IMR-90 (cell line): ENCODE measurements around the gene AGXT. TPM values are rescaled to one million over a fixed set of nuclear protein-coding genes. Genes with fewer than 3 reads are reported as not detected.

Experiments used
- ATAC-seq: fragments of 200-7000 bp; cut with Tn5 transposase; 2 replicates; pipeline ENCODE4 v1.9.1; 2020; ENCODE audit warnings: low read depth, mild to moderate bottlenecking, moderate library complexity
- BruUV-seq: library from RNA; stranded (reverse); fragments of 400-500 nt; replicated peaks from 2 replicates; lab custom pipeline; 2021; lab: Mats Ljungman, UMichigan
- CTCF ChIA-PET: fragments of 300-600 bp; formaldehyde crosslinking; extraction: SDS; loops from one replicate; lab custom pipeline; 2021; ENCODE audit warnings: antibody characterized with exemption; lab: Yijun Ruan, JAX
- POLR2A ChIA-PET: fragments of 300-600 bp; sonication (Branson Sonifier 250); formaldehyde crosslinking; loops from one replicate; lab custom pipeline; 2022; ENCODE audit warnings: antibody characterized with exemption; ENCODE audit not compliant: unreplicated experiment; lab: Charles Lee
- DNase-seq: peaks from one replicate; pipeline ENCODE4 v3.0.0; 2013
- H2AFZ ChIP-seq: replicated peaks from 2 replicates; pipeline ENCODE3; 2013; ENCODE audit warnings: low read length, mild to moderate bottlenecking; ENCODE audit not compliant: poor library complexity
- H2AK5ac ChIP-seq: 2 replicates; pipeline ENCODE4 v1.6.1; 2013; ENCODE audit warnings: low read depth, low read length, inconsistent platforms
- H2AK9ac ChIP-seq: replicated peaks from 2 replicates; pipeline ENCODE3; 2013; ENCODE audit warnings: mild to moderate bottlenecking, low read depth, low read length, moderate library complexity; ENCODE audit not compliant: poor library complexity
- H2BK120ac ChIP-seq: 2 replicates; pipeline ENCODE4 v1.6.1; 2013; ENCODE audit warnings: low read depth, low read length, inconsistent platforms
- H2BK15ac ChIP-seq: 3 replicates; pipeline ENCODE4 v1.6.1; 2013; ENCODE audit warnings: low read depth, low read length, inconsistent platforms
- H2BK20ac ChIP-seq: 2 replicates; pipeline ENCODE4 v1.6.1; 2013; ENCODE audit warnings: low read depth, mild to moderate bottlenecking, inconsistent platforms, low read length, moderate library complexity
- H2BK5ac ChIP-seq: 2 replicates; pipeline ENCODE4 v1.6.1; 2013; ENCODE audit warnings: mild to moderate bottlenecking, low read depth, low read length, inconsistent platforms; ENCODE audit not compliant: poor library complexity, severe bottlenecking
- H3K14ac ChIP-seq: replicated peaks from 2 replicates; pipeline ENCODE4 v1.6.1; 2013; ENCODE audit warnings: low read depth, low read length, inconsistent platforms
- H3K18ac ChIP-seq: 2 replicates; pipeline ENCODE4 v1.6.1; 2013; ENCODE audit warnings: low read depth, low read length, control low read depth
- H3K23ac ChIP-seq: 2 replicates; pipeline ENCODE4 v1.6.1; 2013; ENCODE audit warnings: low read depth, low read length, inconsistent platforms
- H3K27ac ChIP-seq: 2 replicates; pipeline ENCODE4 v1.5.1; 2013; ENCODE audit warnings: mild to moderate bottlenecking, control low read depth, low read length; ENCODE audit not compliant: insufficient read depth
- H3K27me3 ChIP-seq: 2 replicates; pipeline ENCODE4 v1.6.1; 2013; ENCODE audit warnings: low read length; ENCODE audit not compliant: control insufficient read depth, insufficient read depth
- H3K36me3 ChIP-seq: 2 replicates; pipeline ENCODE4 v1.6.1; 2013; ENCODE audit warnings: low read length, mixed read lengths; ENCODE audit not compliant: control insufficient read depth, insufficient read depth
- H3K4ac ChIP-seq: 2 replicates; pipeline ENCODE4 v1.6.1; 2013; ENCODE audit warnings: low read depth, low read length, inconsistent platforms
- H3K4me1 ChIP-seq: 2 replicates; pipeline ENCODE4 v1.6.1; 2013; ENCODE audit warnings: low read length, mixed read lengths; ENCODE audit not compliant: control insufficient read depth, insufficient read depth
- H3K4me2 ChIP-seq: 2 replicates; pipeline ENCODE4 v1.6.1; 2013; ENCODE audit warnings: low read depth, mild to moderate bottlenecking, control low read depth, low read length, moderate library complexity
- H3K4me3 ChIP-seq: 2 replicates; pipeline ENCODE4 v1.5.1; 2013; ENCODE audit warnings: low read depth, mild to moderate bottlenecking, control low read depth, low read length, moderate library complexity; ENCODE audit not compliant: insufficient read depth
- H3K56ac ChIP-seq: 2 replicates; pipeline ENCODE4 v1.6.1; 2013; ENCODE audit warnings: low read length, inconsistent platforms; ENCODE audit not compliant: insufficient read depth; ENCODE audit errors: extremely low read depth
- H3K79me1 ChIP-seq, 2 experiments: 2 replicates each; pipeline ENCODE4 v1.6.1; 2013; ENCODE audit warnings: low read length in 2 of 2, inconsistent platforms in 1 of 2, low read depth in 1 of 2
- H3K9ac ChIP-seq: 2 replicates; pipeline ENCODE4 v1.6.1; 2013; ENCODE audit warnings: low read depth, low read length, control low read depth
- H3K9me1 ChIP-seq: 2 replicates; pipeline ENCODE4 v1.6.1; 2013; ENCODE audit warnings: low read length, inconsistent platforms; ENCODE audit not compliant: insufficient read depth
- H3K9me3 ChIP-seq: 2 replicates; pipeline ENCODE4 v1.6.1; 2013; ENCODE audit warnings: low read length; ENCODE audit not compliant: control insufficient read depth, insufficient read depth
- H4K20me1 ChIP-seq: 2 replicates; pipeline ENCODE4 v1.6.1; 2013; ENCODE audit warnings: low read length, inconsistent platforms; ENCODE audit not compliant: insufficient read depth
- H4K5ac ChIP-seq: 2 replicates; pipeline ENCODE4 v1.6.1; 2013; ENCODE audit warnings: mild to moderate bottlenecking, low read depth, low read length, control low read depth
- H4K8ac ChIP-seq, 2 experiments: 2 replicates each; pipeline ENCODE4 v1.6.1; 2013; ENCODE audit warnings: low read depth in 2 of 2, low read length in 2 of 2, control low read depth in 1 of 2, inconsistent platforms in 1 of 2
- H4K91ac ChIP-seq: 2 replicates; pipeline ENCODE4 v1.6.1; 2013; ENCODE audit warnings: low read depth, low read length, inconsistent platforms; ENCODE audit not compliant: insufficient read depth
- BHLHE40 ChIP-seq: fragments of 150-350 bp; IDR thresholded peaks from 2 replicates; pipeline ENCODE4 v1.6.1; 2016; ENCODE audit warnings: mild to moderate bottlenecking, low read depth, low read length
- CHD1 ChIP-seq: IDR thresholded peaks from 2 replicates; pipeline ENCODE4 v1.6.1; 2012; ENCODE audit warnings: low read depth, low read length, improper control_type of control experiment
- ELK1 ChIP-seq: fragments of 150-350 bp; IDR thresholded peaks from 2 replicates; pipeline ENCODE4 v1.6.1; 2016; ENCODE audit warnings: low read depth, mild to moderate bottlenecking, low read length, moderate library complexity, borderline replicate concordance
- FOS ChIP-seq: fragments of 150-350 bp; IDR thresholded peaks from 2 replicates; pipeline ENCODE4 v1.6.1; 2016; ENCODE audit warnings: low read depth, low read length
- MAZ ChIP-seq: IDR thresholded peaks from 2 replicates; pipeline ENCODE4 v1.6.1; 2012; ENCODE audit warnings: low read depth, mild to moderate bottlenecking, low read length, improper control_type of control experiment, moderate library complexity, borderline replicate concordance
- MXI1 ChIP-seq: IDR thresholded peaks from 2 replicates; pipeline ENCODE4 v1.6.1; 2012; ENCODE audit warnings: low read depth, mild to moderate bottlenecking, low read length, moderate library complexity, borderline replicate concordance
- NFE2L2 ChIP-seq: fragments of 150-350 bp; IDR thresholded peaks from 2 replicates; pipeline ENCODE4 v1.6.1; 2016; ENCODE audit warnings: low read depth, mild to moderate bottlenecking, low read length
- RAD21 ChIP-seq: IDR thresholded peaks from 2 replicates; pipeline ENCODE4 v1.6.1; 2012; ENCODE audit warnings: low read length, improper control_type of control experiment
- RCOR1 ChIP-seq: IDR thresholded peaks from 2 replicates; pipeline ENCODE4 v1.6.1; 2012; ENCODE audit warnings: mild to moderate bottlenecking, low read length, improper control_type of control experiment; ENCODE audit not compliant: insufficient replicate concordance
- RFX5 ChIP-seq: IDR thresholded peaks from 2 replicates; pipeline ENCODE4 v1.8.0; 2012; ENCODE audit warnings: low read depth, mild to moderate bottlenecking, low read length, moderate library complexity
- SMC3 ChIP-seq: fragments of 150-350 bp; IDR thresholded peaks from 2 replicates; pipeline ENCODE4 v1.6.1; 2016; ENCODE audit warnings: low read depth, mild to moderate bottlenecking, antibody characterized with exemption, low read length, moderate library complexity
- USF2 ChIP-seq: fragments of 150-350 bp; IDR thresholded peaks from 2 replicates; pipeline ENCODE4 v1.6.1; 2017; ENCODE audit warnings: mild to moderate bottlenecking, antibody characterized with exemption, low read length, low read depth
- WGBS, 2 experiments: methylation state at CpG; one replicate each; pipeline versions ENCODE4 v1.1.5 to v1.1.7; 2013; ENCODE audit warnings: missing lambda C conversion rate in 2 of 2; ENCODE audit not compliant: insufficient read length in 1 of 2; ENCODE audit errors: extremely low coverage in 2 of 2; 5-methylcytosine and 5-hydroxymethylcytosine counted together
- dilution Hi-C: fragments of 300-500 bp; cut with HindIII; formaldehyde crosslinking; loops from one replicate; pipeline ENCODE4 v1.14.3; 2018; ENCODE audit warnings: low sequenced_read_pairs; ENCODE audit not compliant: unreplicated experiment
- in situ Hi-C: fragments of 300-500 bp; cut with MboI; formaldehyde crosslinking; loops from 3 replicates; pipeline ENCODE4 v1.14.3; 2019; ENCODE audit warnings: low sequenced_read_pairs, inconsistent platforms, mixed read lengths
- intact Hi-C: fragments of 100-400 bp; cut with micrococcal nuclease; formaldehyde crosslinking; loops from 2 replicates; pipeline ENCODE4 v1.10.0; 2022
- polyA plus RNA-seq, 3 experiments: library from polyadenylated mRNA; depleted of rRNA; stranded (reverse); fragments of >200 nt; gene quantifications; 2 replicates each; pipeline ENCODE4 v1.2.3, GENCODE V29; 2012; ENCODE audit warnings: low replicate concordance in 1 of 3
- total RNA-seq: library from RNA; depleted of rRNA; stranded (reverse); fragments of >200 nt; gene quantifications from 2 replicates; pipeline ENCODE4 v1.2.3, GENCODE V29; 2012
- TF ChIP-seq, protein P1 (sequence below): conservative IDR thresholded peaks from 2 replicates; pipeline ENCODE4 v1.5.1; 2012; ENCODE audit warnings: mild to moderate bottlenecking, low read depth, low read length, improper control_type of control experiment

AGXT gene
- total and polyA plus RNA-seq, 2 of the 4 experiments (the other 2 are of a cell fraction): not detected

GRCh38 chr2:240861547-240861946, 7.1 kb upstream of the AGXT start:
- Histone ChIP-seq H2AFZ (no peak overlapping the region), H2AK9ac (no peak overlapping the region), H3K9ac (no peak overlapping the region), H3K56ac (no peak overlapping the region), H3K79me1 (no peaks in the 10 kb centered on the region), H3K9me3 (no peaks in the 10 kb centered on the region), H2BK20ac (no peak overlapping the region), H4K91ac (no peak overlapping the region), H3K18ac (no peak overlapping the region), H3K36me3 (no peaks in the 10 kb centered on the region), H3K27me3 (peaks cover 54% of the 10 kb centered on the region), H3K4me2 (no peak overlapping the region), H4K20me1 (no peaks in the 10 kb centered on the region), H3K27ac (no peak overlapping the region), H3K4me3 (no peak overlapping the region), H3K9me1 (no peaks in the 10 kb centered on the region), H2AK5ac (no peak overlapping the region), H4K8ac (no peak overlapping the region), H4K5ac (no peak overlapping the region), H3K4ac (no peak overlapping the region), H2BK15ac (no peak overlapping the region), H3K14ac (no peak overlapping the region), H2BK120ac (no peak overlapping the region), H3K23ac (no peak overlapping the region), H3K4me1 (no peaks in the 10 kb centered on the region), H2BK5ac (no peak overlapping the region)
- ATAC-seq (no peak), DNase-seq (no peak)
- dilution Hi-C loops: no loop called here
- in situ Hi-C loops: loop anchor here (25.0 kb wide), 1 partner anchor 801 kb away; no protein-coding TSS in a partner anchor
- TF ChIP-seq RCOR1 (no peak), MAZ (no peak), MXI1 (no peak), SMC3 (no peak), USF2 (no peak), CHD1 (no peak), RFX5 (no peak), BHLHE40 (no peak), ELK1 (no peak), RAD21 (no peak), FOS (no peak), NFE2L2 (no peak)
- TF ChIP-seq, protein P1, sequence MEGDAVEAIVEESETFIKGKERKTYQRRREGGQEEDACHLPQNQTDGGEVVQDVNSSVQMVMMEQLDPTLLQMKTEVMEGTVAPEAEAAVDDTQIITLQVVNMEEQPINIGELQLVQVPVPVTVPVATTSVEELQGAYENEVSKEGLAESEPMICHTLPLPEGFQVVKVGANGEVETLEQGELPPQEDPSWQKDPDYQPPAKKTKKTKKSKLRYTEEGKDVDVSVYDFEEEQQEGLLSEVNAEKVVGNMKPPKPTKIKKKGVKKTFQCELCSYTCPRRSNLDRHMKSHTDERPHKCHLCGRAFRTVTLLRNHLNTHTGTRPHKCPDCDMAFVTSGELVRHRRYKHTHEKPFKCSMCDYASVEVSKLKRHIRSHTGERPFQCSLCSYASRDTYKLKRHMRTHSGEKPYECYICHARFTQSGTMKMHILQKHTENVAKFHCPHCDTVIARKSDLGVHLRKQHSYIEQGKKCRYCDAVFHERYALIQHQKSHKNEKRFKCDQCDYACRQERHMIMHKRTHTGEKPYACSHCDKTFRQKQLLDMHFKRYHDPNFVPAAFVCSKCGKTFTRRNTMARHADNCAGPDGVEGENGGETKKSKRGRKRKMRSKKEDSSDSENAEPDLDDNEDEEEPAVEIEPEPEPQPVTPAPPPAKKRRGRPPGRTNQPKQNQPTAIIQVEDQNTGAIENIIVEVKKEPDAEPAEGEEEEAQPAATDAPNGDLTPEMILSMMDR: no peak
- no TSS peak for BruUV-seq
- intact Hi-C loops: no loop called here
- no CpG with 5 or more reads among the region's 2 CpGs for WGBS, 2 experiments
- CTCF ChIA-PET: interaction anchor here (1.3 kb wide), 1 partner anchor 10 kb away, joined by 6 read pairs; no protein-coding TSS in a partner anchor
- POLR2A ChIA-PET: no interaction called here
